22Rv1 (cell line): Measurements from ENCODE around the gene SDC4.

Experiments used
- ZFX ChIP-seq: fragments of 450-650 bp; IDR thresholded peaks from 2 replicates; pipeline ENCODE4 v1.6.1; 2017; ENCODE audit warnings: antibody characterized with exemption, borderline replicate concordance
- TF ChIP-seq, protein P1 (sequence below): fragments of 450-650 bp; IDR thresholded peaks from 2 replicates; pipeline ENCODE4 v1.5.1; 2017; ENCODE audit warnings: mild to moderate bottlenecking

DNA sequence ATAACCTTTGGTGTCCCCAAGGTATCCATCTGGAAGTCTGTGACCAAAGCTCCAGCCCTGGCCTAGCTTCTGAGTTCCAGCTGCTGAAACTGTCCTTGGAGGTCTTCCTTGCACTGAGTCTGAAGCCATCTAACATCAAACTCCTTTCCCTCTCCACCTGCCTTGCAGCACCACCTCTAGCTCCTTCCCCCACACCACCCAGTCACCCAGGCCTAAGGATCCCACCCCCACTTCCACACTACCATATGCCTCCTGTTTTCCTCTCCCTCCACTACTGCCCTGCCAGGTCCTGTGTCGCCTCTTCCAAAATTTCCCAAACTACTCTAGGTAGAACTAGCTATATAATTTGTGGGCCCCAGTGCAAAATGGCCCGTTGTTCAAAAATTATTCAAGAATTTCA is 29.3 kb downstream of the SDC4 start:
- TF ChIP-seq, protein P1, sequence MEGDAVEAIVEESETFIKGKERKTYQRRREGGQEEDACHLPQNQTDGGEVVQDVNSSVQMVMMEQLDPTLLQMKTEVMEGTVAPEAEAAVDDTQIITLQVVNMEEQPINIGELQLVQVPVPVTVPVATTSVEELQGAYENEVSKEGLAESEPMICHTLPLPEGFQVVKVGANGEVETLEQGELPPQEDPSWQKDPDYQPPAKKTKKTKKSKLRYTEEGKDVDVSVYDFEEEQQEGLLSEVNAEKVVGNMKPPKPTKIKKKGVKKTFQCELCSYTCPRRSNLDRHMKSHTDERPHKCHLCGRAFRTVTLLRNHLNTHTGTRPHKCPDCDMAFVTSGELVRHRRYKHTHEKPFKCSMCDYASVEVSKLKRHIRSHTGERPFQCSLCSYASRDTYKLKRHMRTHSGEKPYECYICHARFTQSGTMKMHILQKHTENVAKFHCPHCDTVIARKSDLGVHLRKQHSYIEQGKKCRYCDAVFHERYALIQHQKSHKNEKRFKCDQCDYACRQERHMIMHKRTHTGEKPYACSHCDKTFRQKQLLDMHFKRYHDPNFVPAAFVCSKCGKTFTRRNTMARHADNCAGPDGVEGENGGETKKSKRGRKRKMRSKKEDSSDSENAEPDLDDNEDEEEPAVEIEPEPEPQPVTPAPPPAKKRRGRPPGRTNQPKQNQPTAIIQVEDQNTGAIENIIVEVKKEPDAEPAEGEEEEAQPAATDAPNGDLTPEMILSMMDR = no peak
- no peak for TF ChIP-seq ZFX
